GM19468 (cell line): ENCODE data around the gene PSG11.
"Not testable (repeated sequence)": the region's sequence is repeated elsewhere in the genome, so short reads cannot be mapped to it uniquely, and the experiment has no call there.

Experiments used
- ATAC-seq: cut with Tn5 transposase; IDR thresholded peaks from one replicate; pipeline ENCODE4 v1.9.1; 2021; ENCODE audit warnings: mild to moderate bottlenecking, moderate library complexity, moderate number of reproducible peaks; ENCODE audit not compliant: unreplicated experiment; ENCODE audit errors: extremely low read depth

PSG11 gene

GRCh38 chr19:42989851-42990250 lies 36.4 kb downstream of the PSG11 start:
- ATAC-seq: no peak

- ATAC-seq: not testable (repeated sequence)
Measured at GRCh38 chr19:42989186-42989585, 37.1 kb downstream of the PSG11 start.

GRCh38 chr19:42988206-42988605 lies 38.1 kb downstream of the PSG11 start:
- not testable (repeated sequence) for ATAC-seq

- ATAC-seq: no peak
Measured at GRCh38 chr19:42985588-42985987, 40.7 kb downstream of the PSG11 start.

- ATAC-seq: not testable (repeated sequence)
Measured at GRCh38 chr19:42982111-42982510, 44.2 kb downstream of the PSG11 start.

GRCh38 chr19:42971451-42971850 lies 54.8 kb downstream of the PSG11 start:
- ATAC-seq: not testable (repeated sequence)

- ATAC-seq: no peak
Measured at GRCh38 chr19:42965176-42965575, 61.1 kb downstream of the PSG11 start.

- no peak for ATAC-seq
Measured at GRCh38 chr19:42961119-42961518, 65.2 kb downstream of the PSG11 start.
